Right ventricle myocardium inferior (tissue), 1 donor: ENCODE data around the gene C1orf159. TPM values are rescaled to one million over a fixed set of nuclear protein-coding genes. Genes with fewer than 3 reads are reported as not detected.
A peak's percentile ranks its signal among the peaks of the same experiment; 100 is the strongest.
"Not testable (repeated sequence)": the region's sequence is repeated elsewhere in the genome, so short reads cannot be mapped to it uniquely, and the experiment has no call there.

Experiments
- ATAC-seq: fragments of 200-7000 bp; cut with Tn5 transposase; one replicate; pipeline ENCODE4 v1.9.1; 2020; ENCODE audit warnings: mild to moderate bottlenecking, moderate library complexity
- DNase-seq: peaks from one replicate; pipeline ENCODE4 v3.0.0; 2021; ENCODE audit errors: missing footprints
- intact Hi-C: fragments of 100-400 bp; cut with DNase I; formaldehyde crosslinking; loops from one replicate; pipeline ENCODE4 v1.11.0; 2022
- total RNA-seq: library from RNA; stranded (reverse); fragmentation: NEBNext Ultra II Directional; extraction: Animal tissue kit (Norgen Biotek cat#: 25700); gene quantifications from one replicate; pipeline ENCODE4 v1.2.1, GENCODE V29; 2021
- donor health status: DM: no; HTN: yes; CAD: no; lungs with severe emphysema.

C1orf159 gene
- total RNA-seq, 1 donor from 2014 or later = 2.9 TPM

GRCh38 chr1:1075148-1075935 lies 40.5 kb downstream of the C1orf159 start:
- no peak for ATAC-seq
- no peak for DNase-seq
- intact Hi-C loops = no loop called here

GRCh38 chr1:1074631-1075147 lies 41.2 kb downstream of the C1orf159 start:
- DNase-seq = peak; percentile 56
- intact Hi-C loops = no loop called here
- ATAC-seq = no peak

GRCh38 chr1:1073743-1074587 lies 41.9 kb downstream of the C1orf159 start, which contains the start of gene RNF223:
Gene RNF223 (minus strand): TSS chr1:1074306. CDS start chr1:1072566, 1,740 bp downstream.
- intact Hi-C loops = no loop called here
- ATAC-seq = peak; percentile 30
- peak; percentile 57 for DNase-seq

GRCh38 chr1:1072849-1073742 lies 42.8 kb downstream of the C1orf159 start:
- no peak for ATAC-seq
- intact Hi-C loops = no loop called here

GRCh38 chr1:1072299-1072848 lies 43.5 kb downstream of the C1orf159 start:
- DNase-seq (peak; percentile 48), ATAC-seq (no peak)

More at GRCh38 chr1:1072849-1073742, 42.8 kb downstream of the C1orf159 start:
- DNase-seq = peak; percentile 61

GRCh38 chr1:1071486-1072298 lies 44.2 kb downstream of the C1orf159 start:
- ATAC-seq = no peak
- intact Hi-C loops = no loop called here
- DNase-seq = peak; percentile 58

More at GRCh38 chr1:1072299-1072848, 43.5 kb downstream of the C1orf159 start:
- intact Hi-C loops = no loop called here

GRCh38 chr1:1069711-1070676 lies 45.9 kb downstream of the C1orf159 start:
- intact Hi-C loops = no loop called here
- DNase-seq (no peak), ATAC-seq (no peak)

GRCh38 chr1:1069056-1069710 lies 46.7 kb downstream of the C1orf159 start:
- ATAC-seq = peak; percentile 42
- intact Hi-C loops = no loop called here
- no peak for DNase-seq

- ATAC-seq (no peak), DNase-seq (no peak)
- intact Hi-C loops = no loop called here
Observed at GRCh38 chr1:1068517-1069055, 47.3 kb downstream of the C1orf159 start.

GRCh38 chr1:1067860-1068516 lies 47.9 kb downstream of the C1orf159 start:
- ATAC-seq (no peak), DNase-seq (no peak)
- intact Hi-C loops = no loop called here

- intact Hi-C loops = no loop called here
- ATAC-seq (no peak), DNase-seq (no peak)
Observed at GRCh38 chr1:1067284-1067859, 48.5 kb downstream of the C1orf159 start.

GRCh38 chr1:1066403-1067283 lies 49.2 kb downstream of the C1orf159 start:
- intact Hi-C loops = no loop called here
- no peak for DNase-seq
- ATAC-seq = no peak

GRCh38 chr1:1065940-1066304 lies 50.0 kb downstream of the C1orf159 start:
- DNase-seq, ATAC-seq: not testable (repeated sequence)
- intact Hi-C loops = loop anchor here (2.0 kb wide), 1 partner anchor 81 kb away; no protein-coding TSS in a partner anchor
